Gastroesophageal sphincter (tissue), 3 donors: ENCODE results near the gene ARHGAP27.

Experiments
- POLR2A ChIP-seq, 2 donors: fragments of 450-650 bp; IDR thresholded peaks; one replicate each; pipeline ENCODE4 v1.6.1; 2017; ENCODE audit warnings: antibody characterized with exemption in 2 of 2, mild to moderate bottlenecking in 2 of 2, moderate library complexity in 1 of 2
- POLR2AphosphoS5 ChIP-seq: sonication (generic); formaldehyde crosslinking; IDR thresholded peaks from one replicate; pipeline ENCODE4 v1.6.1; 2017; ENCODE audit warnings: antibody characterized with exemption
- TF ChIP-seq, protein P1 (sequence below), 4 experiments: fragments of 200-600 bp in 2 of 4; fragments of 450-650 bp in 2 of 4; sonication (generic) in 1 of 4; IDR thresholded peaks; one replicate each; pipeline ENCODE4 v1.5.1; 2017 to 2019; ENCODE audit warnings: antibody characterized with exemption in 4 of 4, mild to moderate bottlenecking in 2 of 4, moderate library complexity in 2 of 4

DNA sequence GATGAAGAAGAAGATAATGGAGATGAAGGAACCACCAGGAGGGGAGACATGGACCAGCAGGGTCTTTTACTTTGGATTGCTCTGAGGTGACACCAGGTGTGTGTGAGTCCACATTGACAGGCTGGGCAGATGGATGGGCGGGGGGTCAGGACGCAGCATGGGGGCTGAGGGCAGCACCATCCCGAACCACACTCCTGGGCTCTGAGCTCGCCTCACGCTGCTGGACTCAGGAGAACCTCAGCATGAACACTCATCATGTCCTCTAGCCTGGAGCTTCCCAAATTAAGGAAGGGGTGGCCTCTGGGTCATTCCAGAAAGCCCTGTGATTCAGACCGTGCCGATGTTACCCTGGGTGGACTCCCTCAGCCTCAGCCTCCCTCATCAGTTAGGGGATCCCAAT is 65.5 kb downstream of the ARHGAP27 start:
- TF ChIP-seq, protein P1, sequence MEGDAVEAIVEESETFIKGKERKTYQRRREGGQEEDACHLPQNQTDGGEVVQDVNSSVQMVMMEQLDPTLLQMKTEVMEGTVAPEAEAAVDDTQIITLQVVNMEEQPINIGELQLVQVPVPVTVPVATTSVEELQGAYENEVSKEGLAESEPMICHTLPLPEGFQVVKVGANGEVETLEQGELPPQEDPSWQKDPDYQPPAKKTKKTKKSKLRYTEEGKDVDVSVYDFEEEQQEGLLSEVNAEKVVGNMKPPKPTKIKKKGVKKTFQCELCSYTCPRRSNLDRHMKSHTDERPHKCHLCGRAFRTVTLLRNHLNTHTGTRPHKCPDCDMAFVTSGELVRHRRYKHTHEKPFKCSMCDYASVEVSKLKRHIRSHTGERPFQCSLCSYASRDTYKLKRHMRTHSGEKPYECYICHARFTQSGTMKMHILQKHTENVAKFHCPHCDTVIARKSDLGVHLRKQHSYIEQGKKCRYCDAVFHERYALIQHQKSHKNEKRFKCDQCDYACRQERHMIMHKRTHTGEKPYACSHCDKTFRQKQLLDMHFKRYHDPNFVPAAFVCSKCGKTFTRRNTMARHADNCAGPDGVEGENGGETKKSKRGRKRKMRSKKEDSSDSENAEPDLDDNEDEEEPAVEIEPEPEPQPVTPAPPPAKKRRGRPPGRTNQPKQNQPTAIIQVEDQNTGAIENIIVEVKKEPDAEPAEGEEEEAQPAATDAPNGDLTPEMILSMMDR (IDR thresholded peaks at IDR 0.05): no peak
- TF ChIP-seq POLR2A (IDR thresholded peaks at IDR 0.05): no peak
- TF ChIP-seq POLR2AphosphoS5: no peak
